K562 (cell line): ENCODE results near the gene RPL38. TPM values are rescaled to one million over a fixed set of nuclear protein-coding genes. Genes with fewer than 3 reads are reported as not detected.

ENCODE experiments used
- ATAC-seq: fragments of 200-7000 bp; cut with Tn5 transposase; 3 replicates; pipeline ENCODE4 v1.9.1; 2020; ENCODE audit warnings: moderate library complexity
- BruUV-seq: library from RNA; stranded (reverse); fragments of 400-500 nt; replicated peaks from 2 replicates; lab custom pipeline; 2021; lab: Mats Ljungman, UMichigan
- CTCF ChIA-PET: fragments of 300-600 bp; formaldehyde crosslinking; extraction: SDS; loops from one replicate; lab custom pipeline; 2021; ENCODE audit warnings: low intra/inter-chr PET ratio; lab: Yijun Ruan, JAX
- POLR2A ChIA-PET: fragments of 300-600, 350-650 bp; sonication (Branson Sonifier 250); formaldehyde crosslinking; extraction: SDS; loops from one replicate; lab custom pipeline; 2021; ENCODE audit warnings: antibody characterized with exemption, inconsistent platforms; lab: Yijun Ruan, JAX
- DNase-seq, 4 experiments: peaks; one replicate each; pipeline versions ENCODE4 v3.0.0 to v3.0.0-alpha.2; 2011 to 2018; ENCODE audit warnings: low spot score in 3 of 4, mixed read lengths in 3 of 4; ENCODE audit errors: extremely low read depth in 1 of 4
- FAIRE-seq: peaks from 2 replicates; lab custom pipeline; 2011; peaks lifted over from hg19 to GRCh38; lab: Jason Lieb, UNC
- H2AFZ ChIP-seq: 2 replicates; pipeline ENCODE4 v1.6.0; 2011; ENCODE audit warnings: low read depth, low read length, control low read depth, inconsistent platforms
- H3K27ac ChIP-seq: fragments of 200-600 bp; 3 replicates; pipeline ENCODE4 v1.8.0; 2011; ENCODE audit warnings: low read depth, mild to moderate bottlenecking, control low read depth, inconsistent platforms, low read length, moderate library complexity, mixed read lengths; ENCODE audit errors: extremely low read depth
- H3K27me3 ChIP-seq, 2 experiments: fragments of 300-600 bp in 1 of 2; 2 replicates in 1 of 2; 3 replicates in 1 of 2; pipeline versions ENCODE4 v1.6.0 to v1.8.0; 2011; ENCODE audit warnings: inconsistent platforms in 2 of 2, low read length in 2 of 2, mild to moderate bottlenecking in 1 of 2, mixed read lengths in 1 of 2, moderate library complexity in 1 of 2; ENCODE audit not compliant: control insufficient read depth in 2 of 2, insufficient read depth in 2 of 2
- H3K36me3 ChIP-seq: fragments of 300-600 bp; 3 replicates; pipeline ENCODE4 v1.8.0; 2011; ENCODE audit warnings: mild to moderate bottlenecking, low read length, inconsistent platforms; ENCODE audit not compliant: control insufficient read depth, insufficient read depth
- H3K4me1 ChIP-seq, 2 experiments: fragments of 200-600 bp in 1 of 2; replicated peaks in 1 of 2; 2 replicates in 1 of 2; 3 replicates in 1 of 2; pipeline versions ENCODE4 v1.5.1 to v1.8.0; 2011; ENCODE audit warnings: inconsistent platforms in 2 of 2, low read length in 2 of 2, mild to moderate bottlenecking in 1 of 2, mixed read lengths in 1 of 2, moderate library complexity in 1 of 2; ENCODE audit not compliant: control insufficient read depth in 2 of 2, insufficient read depth in 2 of 2
- H3K4me2 ChIP-seq: 2 replicates; pipeline ENCODE4 v1.6.1; 2011; ENCODE audit warnings: low read length, control low read depth, inconsistent platforms, mixed read lengths; ENCODE audit not compliant: insufficient read depth
- H3K4me3 ChIP-seq: fragments of 200-600 bp; sonication (generic), shearing (Covaris generic); 2 replicates; pipeline ENCODE4 v1.5.1; 2016; ENCODE audit warnings: control low read depth, inconsistent platforms
- H3K79me2 ChIP-seq: fragments of 200-600 bp; 3 replicates; pipeline ENCODE4 v1.8.0; 2011; ENCODE audit warnings: low read length, inconsistent platforms; ENCODE audit not compliant: control insufficient read depth, insufficient read depth
- H3K9ac ChIP-seq, 2 experiments: 2 replicates each; pipeline versions ENCODE4 v1.6.0 to v1.6.1; 2011; ENCODE audit warnings: low read depth in 2 of 2, low read length in 2 of 2, control low read depth in 1 of 2, inconsistent platforms in 1 of 2, mild to moderate bottlenecking in 1 of 2, mixed read lengths in 1 of 2; ENCODE audit not compliant: insufficient read depth in 1 of 2
- H3K9me1 ChIP-seq: one replicate; pipeline ENCODE4 v1.6.0; 2011; ENCODE audit warnings: inconsistent platforms, mild to moderate bottlenecking, low read length, moderate library complexity; ENCODE audit not compliant: control insufficient read depth, insufficient read depth
- H3K9me3 ChIP-seq: replicated peaks from 2 replicates; pipeline ENCODE4 v1.5.1; 2011; ENCODE audit warnings: low read depth, low read length, inconsistent platforms; ENCODE audit not compliant: control insufficient read depth, insufficient read depth
- H4K20me1 ChIP-seq: replicated peaks from 2 replicates; pipeline ENCODE4 v1.6.1; 2011; ENCODE audit warnings: low read length, inconsistent platforms, mixed read lengths; ENCODE audit not compliant: control insufficient read depth, insufficient read depth
- FOXK2 ChIP-seq, 2 experiments: fragments of 450-650 bp; IDR thresholded peaks in 1 of 2; conservative IDR thresholded peaks in 1 of 2; 2 replicates each; pipeline ENCODE4 v1.6.1; 2016; ENCODE audit warnings: low read depth in 2 of 2, mild to moderate bottlenecking in 1 of 2
- ILK ChIP-seq: fragments of 450-650 bp; IDR thresholded peaks from 2 replicates; pipeline ENCODE4 v1.6.1; 2016; ENCODE audit warnings: missing genetic modification characterization, low read depth, mild to moderate bottlenecking, missing compliant biosample characterization, moderate library complexity, borderline replicate concordance
- NFRKB ChIP-seq: fragments of 450-650 bp; IDR thresholded peaks from 2 replicates; pipeline ENCODE4 v1.6.1; 2016; ENCODE audit warnings: low read depth
- NR2C1 ChIP-seq, 2 experiments: fragments of 450-650 bp; IDR thresholded peaks; 2 replicates each; pipeline ENCODE4 v1.6.1; 2017; ENCODE audit warnings: mild to moderate bottlenecking in 2 of 2, antibody characterized with exemption in 1 of 2, inconsistent platforms in 1 of 2, missing compliant biosample characterization in 1 of 2, missing genetic modification characterization in 1 of 2
- POLR2A ChIP-seq: fragments of 450-650 bp; conservative IDR thresholded peaks from 2 replicates; pipeline ENCODE4 v1.6.1; 2016
- RCOR1 ChIP-seq, 2 experiments: IDR thresholded peaks; 2 replicates each; pipeline ENCODE4 v1.6.1; 2012; ENCODE audit warnings: low read depth in 2 of 2, low read length in 2 of 2, borderline replicate concordance in 1 of 2, improper control_type of control experiment in 1 of 2
- SIN3B ChIP-seq: fragments of 450-650 bp; IDR thresholded peaks from 2 replicates; pipeline ENCODE4 v1.6.1; 2017; ENCODE audit warnings: low read depth, mild to moderate bottlenecking, moderate library complexity
- THRAP3 ChIP-seq: fragments of 450-650 bp; IDR thresholded peaks from 2 replicates; pipeline ENCODE4 v1.6.1; 2016; ENCODE audit warnings: mild to moderate bottlenecking, inconsistent platforms, borderline replicate concordance
- THRB ChIP-seq: fragments of 450-650 bp; formaldehyde crosslinking; conservative IDR thresholded peaks from 2 replicates; pipeline ENCODE4 v1.4.0; 2022; ENCODE audit warnings: mild to moderate bottlenecking, missing genetic modification characterization
- ZBTB40 ChIP-seq, 2 experiments: fragments of 450-650 bp in 1 of 2; sonication (generic) in 1 of 2; formaldehyde crosslinking in 1 of 2; IDR thresholded peaks; 2 replicates each; pipeline versions ENCODE4 v1.7.1 to v1.9.0; 2016 to 2022; ENCODE audit warnings: inconsistent platforms in 1 of 2, mild to moderate bottlenecking in 1 of 2, missing genetic modification reagents in 1 of 2
- ZNF12 ChIP-seq: sonication (generic); formaldehyde crosslinking; IDR thresholded peaks from 2 replicates; pipeline ENCODE4 v1.4.0; 2020; ENCODE audit warnings: mild to moderate bottlenecking, missing genetic modification reagents
- WGBS: fragments of 100-300 bp; shearing (Covaris generic); methylation state at CpG from one replicate; pipeline ENCODE4 v1.1.6; 2016; ENCODE audit warnings: low coverage, mixed read lengths; ENCODE audit not compliant: insufficient coverage; ENCODE audit errors: missing lambda C conversion rate; 5-methylcytosine and 5-hydroxymethylcytosine counted together
- in situ Hi-C: fragments of 300-500 bp; cut with MboI; formaldehyde crosslinking; loops from 4 replicates; pipeline ENCODE4 v1.15.0; 2018; ENCODE audit warnings: inconsistent platforms, mixed read lengths
- intact Hi-C: fragments of 100-400 bp; cut with micrococcal nuclease; formaldehyde crosslinking; loops from 2 replicates; pipeline ENCODE4 v1.14.2; 2022
- polyA plus RNA-seq, 8 experiments: library from polyadenylated mRNA; depleted of rRNA in 4 of 8; stranded (reverse) in 5 of 8; unstranded in 3 of 8; fragments of >200 nt; fragmentation: Nextera tagmentation in 2 of 8; fragmentation: Illumina TruSeq in 1 of 8; extraction: Ambion mirVana in 2 of 8; extraction: Trizol in 1 of 8; gene quantifications; 2 replicates each; pipeline versions ENCODE4 v1.2.1 to v1.2.3, GENCODE V29; 2011 to 2014; ENCODE audit warnings: inconsistent platforms in 1 of 8, missing spikeins in 1 of 8
- total RNA-seq, 7 experiments: library from RNA; depleted of rRNA in 6 of 7; stranded (reverse); fragments of >200 nt in 6 of 7; fragmentation: Illumina TruSeq in 2 of 7; extraction: Trizol in 2 of 7; gene quantifications; 2 replicates each; pipeline versions ENCODE4 v1.2.1 to v1.2.3, GENCODE V29; 2011 to 2021; ENCODE audit warnings: low replicate concordance in 1 of 7

The RPL38 gene
- total and polyA plus RNA-seq, 9 of the 15 experiments (the other 6 are each of a cell fraction or from before 2014, with no cell fraction given), result 1,224 to 3,864 (median 1,939) TPM

- BruUV-seq, result no TSS peak
- Histone ChIP-seq H3K36me3 (no peaks in the 10 kb centered on the region), H2AFZ (peak overlapping the region; percentile 65), H3K27me3 (peaks cover 6 to 32% of the 10 kb centered on the region in 2 experiments; a peak in 4 of 5 replicates), H4K20me1 (no peaks in the 10 kb centered on the region), H3K27ac (no peak overlapping the region; the same call in 2 of the 3 replicates), H3K4me1 (peaks cover 12 to 13% of the 10 kb centered on the region in 2 experiments; a peak in 4 of 5 replicates), H3K9me1 (no peaks in the 10 kb centered on the region), H3K79me2 (no peaks in the 10 kb centered on the region), H3K9me3 (no peaks in the 10 kb centered on the region), H3K4me2 (peak overlapping the region; percentile 65), H3K4me3 (no peak overlapping the region), H3K9ac (no peak overlapping the region)
- WGBS, result 10% methylated on average over 10 of the region's 11 CpGs
- DNase-seq, result peak; percentile 23 to 79 (median 48)
- CTCF ChIA-PET, result no interaction called here
- intact Hi-C loops, result no loop called here
- in situ Hi-C loops, result no loop called here
- peak; percentile 89 for FAIRE-seq
- POLR2A ChIA-PET, result interaction anchor here (0.7 kb wide), 1 partner anchor 37 kb away, joined by 4 read pairs; no protein-coding TSS in a partner anchor
- ATAC-seq, result peak; percentile 93
- no peak for TF ChIP-seq NR2C1 (IDR thresholded peaks at IDR 0.05)
- no peak for TF ChIP-seq NR2C1 (tag; IDR thresholded peaks at IDR 0.05)
- TF ChIP-seq THRAP3, result no peak
- TF ChIP-seq NFRKB, result no peak
- no peak for TF ChIP-seq POLR2A
- TF ChIP-seq FOXK2 (conservative IDR thresholded peaks at IDR 0.05 in 1 of 2, IDR thresholded peaks at IDR 0.05 in 1 of 2; ENCODE audit: low read depth in 2 of 2), result peak; percentile 46 to 56; a peak in 2 of 4 replicates
- TF ChIP-seq ILK (tag), result no peak
- TF ChIP-seq THRB (CRISPR knock-in tag), result no peak
- TF ChIP-seq ZBTB40 (IDR thresholded peaks at IDR 0.05), result no peak
- TF ChIP-seq ZBTB40 (CRISPR knock-in tag; IDR thresholded peaks at IDR 0.05), result no peak
- no peak for TF ChIP-seq SIN3B
- no peak for TF ChIP-seq ZNF12 (CRISPR knock-in tag)
- 0 out of 4 replicates have a peak, but pooled peaks of 1 of the 2 experiments have one; percentile 34 for TF ChIP-seq RCOR1 (IDR thresholded peaks at IDR 0.05; ENCODE audit: borderline replicate concordance in 1 of 2, low read depth in 2 of 2, low read length in 2 of 2)
Measured at GRCh38 chr17:74163271-74163821, 40.1 kb upstream of the RPL38 start.
